ENCODE data around the gene TMEM161A. TPM values are rescaled to one million over a fixed set of nuclear protein-coding genes. Genes with fewer than 3 reads are reported as not detected.

Gene TMEM161A
- total and polyA plus RNA-seq, 7 experiments from 2014 or later: 15.8 to 32.7 (median 23.5) TPM

DNA sequence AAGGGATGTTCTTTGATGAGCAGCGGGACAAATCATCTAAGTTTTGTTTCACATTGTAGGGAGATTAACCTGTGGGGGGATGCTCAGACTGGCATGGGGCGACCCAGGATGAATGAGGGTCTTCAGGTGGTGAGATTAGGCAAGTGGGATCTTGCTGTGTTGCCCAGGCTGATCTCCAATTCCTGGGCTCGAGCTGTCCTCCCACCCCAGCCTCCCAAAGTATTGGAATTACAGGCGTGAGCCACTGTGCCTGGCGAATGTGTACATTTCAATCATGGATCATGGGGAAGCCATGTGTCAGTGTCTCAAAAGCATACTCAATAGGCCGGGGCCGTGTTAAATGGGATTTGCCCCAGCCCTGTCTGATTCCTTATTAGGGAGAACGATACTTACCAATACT lies 66.4 kb downstream of the TMEM161A start:
- CTCF ChIA-PET: interaction anchor here (1.2 kb wide), 1 partner anchor 18 kb away, joined by 4 read pairs; no protein-coding TSS in a partner anchor
- Histone ChIP-seq H3K4me1 (ENCODE audit: control insufficient read depth in 2 of 2, insufficient read depth in 2 of 2, low read length in 2 of 2) (peaks cover 12 to 13% of the 10 kb centered on the region in 2 donors), H3K9me3 (ENCODE audit: control insufficient read depth in 2 of 3, low read length in 3 of 3) (no peaks in the 10 kb centered on the region), H3K27me3 (ENCODE audit: control insufficient read depth in 2 of 2, insufficient read depth in 2 of 2, low read length in 2 of 2) (no peaks in the 10 kb centered on the region), H3K4me3 (ENCODE audit: low read length) (no peak overlapping the region), H3K27ac (ENCODE audit: low read depth, low read length) (no peak overlapping the region), H3K36me3 (ENCODE audit: control insufficient read depth in 2 of 3, insufficient read depth in 3 of 3, low read length in 3 of 3) (peaks cover 0 to 32% (median 0%) of the 10 kb centered on the region in 3 experiments)
- POLR2A ChIA-PET: no interaction called here
- H3K36me3 Mint-ChIP-seq: peaks cover 0 to 19% (median 0%) of the 10 kb centered on the region in 5 donors
- H3K4me3 Mint-ChIP-seq: no peak overlapping the region
- H3K4me1 Mint-ChIP-seq: peaks cover 12 to 53% (median 41%) of the 10 kb centered on the region in 7 donors
- H3K27me3 Mint-ChIP-seq: no peaks in the 10 kb centered on the region
- H3K27ac Mint-ChIP-seq: no peak overlapping the region
- no peaks in the 10 kb centered on the region for H3K9me3 Mint-ChIP-seq
- no peak for ATAC-seq
- no peak for DNase-seq
- intact Hi-C loops (cut with micrococcal nuclease): no loop called here

Other genes with a start within 250 kb of the TMEM161A start
- gene CERS1, start 242.3 kb downstream of the TMEM161A start, total RNA-seq: not detected
- not detected for gene CERS1, start 242.3 kb downstream of the TMEM161A start, polyA plus RNA-seq
- gene COPE, start 219.1 kb downstream of the TMEM161A start, total RNA-seq: 100 to 1,000 TPM; 124 to 283 (median 163) TPM
- gene COPE, start 219.1 kb downstream of the TMEM161A start, polyA plus RNA-seq: 100 to 1,000 TPM; 214 to 247 TPM
- 10 to 100 TPM; 36.4 to 63.2 (median 50.2) TPM for gene DDX49, start 218.8 kb downstream of the TMEM161A start, total RNA-seq
- gene DDX49, start 218.8 kb downstream of the TMEM161A start, polyA plus RNA-seq: 10 to 100 TPM; 19.9 to 50.8 TPM
- gene HOMER3, start 197.3 kb downstream of the TMEM161A start, total RNA-seq: 10 to 100 TPM in 1 of 5 experiments, 1 to 10 TPM in 1, under 1 TPM in 2, not detected in 1; 0.53 to 16.3 (median 1.4) TPM
- not detected for gene HOMER3, start 197.3 kb downstream of the TMEM161A start, polyA plus RNA-seq
- 100 to 1,000 TPM; 116 to 145 (median 129) TPM for gene SUGP2, start 105.0 kb downstream of the TMEM161A start, total RNA-seq
- gene SUGP2, start 105.0 kb downstream of the TMEM161A start, polyA plus RNA-seq: 10 to 100 TPM in 1 of 2 donors, 1 to 10 TPM in 1; 9.3 to 15.0 TPM
- gene ARMC6, start 104.9 kb downstream of the TMEM161A start, total RNA-seq: 10 to 100 TPM; 14.0 to 32.6 (median 15.0) TPM
- gene ARMC6, start 104.9 kb downstream of the TMEM161A start, polyA plus RNA-seq: 10 to 100 TPM; 33.1 to 41.9 TPM
- gene SLC25A42, start 74.5 kb downstream of the TMEM161A start, total RNA-seq: 10 to 100 TPM; 19.0 to 36.1 (median 21.6) TPM
- 10 to 100 TPM in 1 of 2 donors, 1 to 10 TPM in 1; 8.2 to 19.6 TPM for gene SLC25A42, start 74.5 kb downstream of the TMEM161A start, polyA plus RNA-seq
- 1 to 10 TPM; 3.0 to 6.4 (median 4.9) TPM for gene MEF2B, start 31.8 kb upstream of the TMEM161A start, total RNA-seq
- under 1 TPM in 1 of 2 donors, not detected in 1; 0.27 TPM for gene MEF2B, start 31.8 kb upstream of the TMEM161A start, polyA plus RNA-seq
- gene BORCS8, start 53.7 kb upstream of the TMEM161A start, total RNA-seq: 10 to 100 TPM; 22.6 to 48.2 (median 42.7) TPM
- gene BORCS8, start 53.7 kb upstream of the TMEM161A start, polyA plus RNA-seq: 10 to 100 TPM; 21.9 to 23.0 TPM
- gene RFXANK, start 53.8 kb upstream of the TMEM161A start, total RNA-seq: 100 to 1,000 TPM in 1 of 5 experiments, 10 to 100 TPM in 4; 60.8 to 114 (median 74.9) TPM
- gene RFXANK, start 53.8 kb upstream of the TMEM161A start, polyA plus RNA-seq: 10 to 100 TPM; 81.6 to 90.1 TPM
- gene NR2C2AP, start 64.9 kb upstream of the TMEM161A start, total RNA-seq: 10 to 100 TPM; 13.8 to 33.4 (median 28.7) TPM
- gene NR2C2AP, start 64.9 kb upstream of the TMEM161A start, polyA plus RNA-seq: 10 to 100 TPM; 25.7 to 37.7 TPM
- gene NCAN, start 73.5 kb upstream of the TMEM161A start, total RNA-seq: under 1 TPM in 2 of 5 experiments, not detected in 3; 0.05 to 0.08 TPM
- not detected for gene NCAN, start 73.5 kb upstream of the TMEM161A start, polyA plus RNA-seq
- gene TM6SF2, start 134.8 kb upstream of the TMEM161A start, total RNA-seq: under 1 TPM in 1 of 5 experiments, not detected in 4; 0.81 TPM
- not detected for gene TM6SF2, start 134.8 kb upstream of the TMEM161A start, polyA plus RNA-seq
- gene SUGP1, start 182.0 kb upstream of the TMEM161A start, total RNA-seq: 10 to 100 TPM; 59.7 to 96.6 (median 77.5) TPM
- gene SUGP1, start 182.0 kb upstream of the TMEM161A start, polyA plus RNA-seq: 10 to 100 TPM; 36.0 to 40.8 TPM
- gene MAU2, start 182.4 kb upstream of the TMEM161A start, total RNA-seq: 100 to 1,000 TPM in 4 of 5 experiments, 10 to 100 TPM in 1; 93.7 to 170 (median 136) TPM
- 10 to 100 TPM; 16.5 to 29.3 TPM for gene MAU2, start 182.4 kb upstream of the TMEM161A start, polyA plus RNA-seq

Measured in naive thymus-derived CD4-positive, alpha-beta T cell (primary cell).